ENCODE results near the gene TOP3B.
A peak's percentile ranks its signal among the peaks of the same experiment; 100 is the strongest.

Gene TOP3B

GRCh38 chr22:21978564-21979386, 3.8 kb downstream of the TOP3B start:
- no peak for DNase-seq (ENCODE audit: low read depth)

GRCh38 chr22:21977814-21978213, 4.8 kb downstream of the TOP3B start:
- DNase-seq (ENCODE audit: low read depth) = no peak

GRCh38 chr22:21975854-21976345, 6.7 kb downstream of the TOP3B start:
- DNase-seq (ENCODE audit: low read depth) = no peak

GRCh38 chr22:21975273-21975672, 7.3 kb downstream of the TOP3B start:
- DNase-seq (ENCODE audit: low read depth) = no peak

GRCh38 chr22:21974058-21974649, 8.4 kb downstream of the TOP3B start:
- no peak for DNase-seq (ENCODE audit: low read depth)

- no peak for DNase-seq (ENCODE audit: low read depth)
Measured at GRCh38 chr22:21972806-21973205, 9.8 kb downstream of the TOP3B start.

GRCh38 chr22:21972293-21972779, 10.3 kb downstream of the TOP3B start:
- peak; percentile 14 for DNase-seq (ENCODE audit: low read depth)

GRCh38 chr22:21971858-21972275, 10.7 kb downstream of the TOP3B start:
- no peak for DNase-seq (ENCODE audit: low read depth)

GRCh38 chr22:21970800-21971617, 11.6 kb downstream of the TOP3B start:
- DNase-seq (ENCODE audit: low read depth) = no peak

GRCh38 chr22:21970037-21970799, 12.4 kb downstream of the TOP3B start:
- no peak for DNase-seq (ENCODE audit: low read depth)

GRCh38 chr22:21968452-21969129, 14.0 kb downstream of the TOP3B start:
- DNase-seq (ENCODE audit: low read depth) = no peak

GRCh38 chr22:21967693-21968271, 14.8 kb downstream of the TOP3B start:
- DNase-seq (ENCODE audit: low read depth) = no peak

- DNase-seq (ENCODE audit: low read depth) = no peak
Measured at GRCh38 chr22:21966643-21967516, 15.7 kb downstream of the TOP3B start.

GRCh38 chr22:21965762-21966288, 16.8 kb downstream of the TOP3B start:
- DNase-seq (ENCODE audit: low read depth) = no peak

- no peak for DNase-seq (ENCODE audit: low read depth)
Measured at GRCh38 chr22:21964918-21965484, 17.6 kb downstream of the TOP3B start.

GRCh38 chr22:21964234-21964633, 18.4 kb downstream of the TOP3B start:
- no peak for DNase-seq (ENCODE audit: low read depth)

- no peak for DNase-seq (ENCODE audit: low read depth)
Measured at GRCh38 chr22:21963790-21964211, 18.8 kb downstream of the TOP3B start.

- no peak for DNase-seq (ENCODE audit: low read depth)
Measured at GRCh38 chr22:21963286-21963685, 19.3 kb downstream of the TOP3B start.

- no peak for DNase-seq (ENCODE audit: low read depth)
Measured at GRCh38 chr22:21962655-21962949, 20.0 kb downstream of the TOP3B start.

Measured in stimulated activated CD4-positive, alpha-beta T cell treated with anti-CD3 and anti-CD28 coated beads, Interleukin-2, amount 100 ng/mL, for 4 hours (primary cell).